Suprapubic skin (tissue), 4 donors: ENCODE measurements around the gene PARD3B. TPM values are rescaled to one million over a fixed set of nuclear protein-coding genes. Genes with fewer than 3 reads are reported as not detected.

Experiments
- DNase-seq, 2 donors: peaks; one replicate each; pipeline ENCODE4 v3.0.0-alpha.2; 2019; ENCODE audit warnings: low spot score in 2 of 2
- H3K27ac ChIP-seq: fragments of 200-600 bp; sonication (generic); one replicate; pipeline ENCODE4 v1.5.1; 2019
- H3K27me3 ChIP-seq: fragments of 200-600 bp; sonication (generic); one replicate; pipeline ENCODE4 v1.5.1; 2019
- H3K36me3 ChIP-seq: fragments of 200-600 bp; sonication (generic); one replicate; pipeline ENCODE4 v1.5.1; 2019
- H3K4me1 ChIP-seq: fragments of 200-600 bp; sonication (generic); one replicate; pipeline ENCODE4 v1.5.1; 2019
- H3K4me3 ChIP-seq: fragments of 200-600 bp; sonication (generic); one replicate; pipeline ENCODE4 v1.5.1; 2019; ENCODE audit warnings: mild to moderate bottlenecking
- H3K9me3 ChIP-seq: fragments of 200-600 bp; sonication (generic); one replicate; pipeline ENCODE4 v1.5.1; 2019
- CTCF ChIP-seq, 2 donors: fragments of 200-600 bp in 1 of 2; fragments of 450-650 bp in 1 of 2; sonication (generic) in 1 of 2; IDR thresholded peaks; one replicate each; pipeline ENCODE4 v1.5.1; 2016 to 2019; ENCODE audit warnings: antibody characterized with exemption in 2 of 2, mild to moderate bottlenecking in 1 of 2, moderate library complexity in 1 of 2
- EP300 ChIP-seq: sonication (generic); formaldehyde crosslinking; IDR thresholded peaks from one replicate; pipeline ENCODE4 v1.6.1; 2017; ENCODE audit warnings: antibody characterized with exemption
- POLR2A ChIP-seq, 2 donors: fragments of 450-650 bp; IDR thresholded peaks; one replicate each; pipeline ENCODE4 v1.6.1; 2017; ENCODE audit warnings: antibody characterized with exemption in 2 of 2, mild to moderate bottlenecking in 2 of 2, moderate library complexity in 2 of 2
- POLR2AphosphoS5 ChIP-seq, 3 donors: sonication (generic); formaldehyde crosslinking; IDR thresholded peaks; one replicate each; pipeline ENCODE4 v1.6.1; 2017; ENCODE audit warnings: antibody characterized with exemption in 3 of 3
- WGBS: methylation state at CpG from one replicate; pipeline ENCODE4 v1.1.5; 2018; 5-methylcytosine and 5-hydroxymethylcytosine counted together
- total RNA-seq, 4 donors: library from RNA; depleted of rRNA; stranded (reverse); fragments of >200 nt; gene quantifications; one replicate each; pipeline ENCODE4 v1.1.0, GENCODE V29; 2016

PARD3B gene
- total RNA-seq, 4 donors from 2014 or later: 12.5 to 18.9 (median 15.5) TPM

- TF ChIP-seq EP300 (no peak), POLR2A (IDR thresholded peaks at IDR 0.05) (no peak), CTCF (IDR thresholded peaks at IDR 0.05) (no peak), POLR2AphosphoS5 (IDR thresholded peaks at IDR 0.05) (no peak)
- no peak for DNase-seq
- no peak overlapping the region for H3K27ac ChIP-seq
- no peak overlapping the region for H3K4me3 ChIP-seq
- H3K27me3 ChIP-seq: no peaks in the 10 kb centered on the region
- WGBS: 74% methylated on average over 4 of the region's 4 CpGs
- H3K9me3 ChIP-seq: no peaks in the 10 kb centered on the region
- no peaks in the 10 kb centered on the region for H3K36me3 ChIP-seq
- H3K4me1 ChIP-seq: no peaks in the 10 kb centered on the region
These were observed 1067.4 kb downstream of the PARD3B start for GRCh38 chr2:205612636-205613035.

GRCh38 chr2:205613970-205614559 is 1068.8 kb downstream of the PARD3B start:
- 78% methylated on average over 3 of the region's 3 CpGs for WGBS

GRCh38 chr2:205614965-205615364 is 1069.7 kb downstream of the PARD3B start:
- Histone ChIP-seq H3K4me3 (no peak overlapping the region), H3K9me3 (no peaks in the 10 kb centered on the region), H3K27me3 (no peaks in the 10 kb centered on the region), H3K27ac (no peak overlapping the region), H3K36me3 (no peaks in the 10 kb centered on the region), H3K4me1 (no peaks in the 10 kb centered on the region)
- no peak for TF ChIP-seq POLR2AphosphoS5 (IDR thresholded peaks at IDR 0.05)
- no peak for TF ChIP-seq CTCF (IDR thresholded peaks at IDR 0.05)
- no peak for TF ChIP-seq EP300
- DNase-seq: no peak
- 95% methylated on average over 4 of the region's 4 CpGs for WGBS

More at GRCh38 chr2:205613970-205614559, 1068.8 kb downstream of the PARD3B start:
- Histone ChIP-seq H3K4me1 (no peaks in the 10 kb centered on the region), H3K27me3 (no peaks in the 10 kb centered on the region), H3K4me3 (no peak overlapping the region), H3K27ac (no peak overlapping the region), H3K36me3 (no peaks in the 10 kb centered on the region), H3K9me3 (no peaks in the 10 kb centered on the region)
- TF ChIP-seq EP300 (no peak), POLR2AphosphoS5 (IDR thresholded peaks at IDR 0.05) (no peak), POLR2A (IDR thresholded peaks at IDR 0.05) (no peak), CTCF (IDR thresholded peaks at IDR 0.05) (no peak)
- no peak for DNase-seq

DNA sequence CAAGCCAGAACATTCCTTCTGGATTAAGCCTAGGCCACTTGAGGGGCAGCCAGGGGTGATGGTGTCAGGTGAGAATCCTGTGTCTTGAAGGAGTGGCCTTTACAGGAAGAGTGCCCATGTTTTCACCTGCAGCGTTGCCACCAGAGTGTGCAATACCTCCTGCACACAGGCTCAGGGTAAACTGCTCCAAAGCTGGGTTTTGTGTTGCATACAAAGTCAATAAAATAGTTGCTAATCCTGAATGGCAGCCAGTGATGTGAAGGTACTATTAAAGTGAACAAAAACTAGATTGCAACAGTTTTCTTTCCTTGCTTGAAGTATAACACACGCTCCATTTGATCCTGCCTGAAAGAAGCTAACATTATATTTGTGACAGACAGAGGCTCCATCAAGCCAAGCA is 1072.6 kb downstream of the PARD3B start:
- Histone ChIP-seq H3K4me1 (no peaks in the 10 kb centered on the region), H3K9me3 (no peaks in the 10 kb centered on the region), H3K36me3 (no peaks in the 10 kb centered on the region), H3K27ac (no peak overlapping the region), H3K4me3 (no peak overlapping the region), H3K27me3 (no peaks in the 10 kb centered on the region)
- no peak for DNase-seq
- TF ChIP-seq EP300: no peak
- no peak for TF ChIP-seq CTCF (IDR thresholded peaks at IDR 0.05)
- no peak for TF ChIP-seq POLR2AphosphoS5 (IDR thresholded peaks at IDR 0.05)
- TF ChIP-seq POLR2A (IDR thresholded peaks at IDR 0.05): no peak
- WGBS: 81% methylated on average over 2 of the region's 2 CpGs

DNA sequence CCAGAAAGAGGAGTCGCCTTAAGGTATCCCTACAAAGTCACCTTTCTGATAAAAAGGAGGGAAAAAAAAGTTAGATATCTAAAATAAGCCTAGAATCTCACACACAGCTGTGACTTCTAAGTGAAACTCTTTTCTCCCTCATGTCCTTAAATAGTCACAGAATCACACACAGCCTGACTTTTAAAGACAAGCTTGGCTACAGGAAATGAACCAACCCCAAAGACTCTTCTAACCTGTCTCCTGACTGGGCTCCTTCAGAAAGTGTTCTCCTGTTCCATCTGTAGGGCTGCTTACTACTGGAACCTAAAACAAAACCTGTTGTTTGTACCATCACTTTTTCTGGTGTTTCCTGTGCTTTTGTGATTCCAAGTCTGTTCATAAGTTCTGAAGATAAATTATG is 1074.3 kb downstream of the PARD3B start:
- TF ChIP-seq POLR2A (IDR thresholded peaks at IDR 0.05): no peak
- TF ChIP-seq EP300: no peak
- no peak for TF ChIP-seq CTCF (IDR thresholded peaks at IDR 0.05)
- no peak for TF ChIP-seq POLR2AphosphoS5 (IDR thresholded peaks at IDR 0.05)
- WGBS: 78% methylated on average over 1 of the region's 1 CpG

More for the DNA sequence above, 1074.3 kb downstream of the PARD3B start:
- Histone ChIP-seq H3K27me3 (no peaks in the 10 kb centered on the region), H3K36me3 (no peaks in the 10 kb centered on the region), H3K27ac (no peak overlapping the region), H3K9me3 (no peaks in the 10 kb centered on the region), H3K4me1 (no peaks in the 10 kb centered on the region), H3K4me3 (no peak overlapping the region)
- no peak for DNase-seq
